GM19043 (cell line): ENCODE measurements around the gene NFATC1.

ENCODE experiments used
- ATAC-seq: cut with Tn5 transposase; IDR thresholded peaks from one replicate; pipeline ENCODE4 v1.9.1; 2021; ENCODE audit warnings: low read depth; ENCODE audit not compliant: unreplicated experiment

Gene NFATC1

DNA sequence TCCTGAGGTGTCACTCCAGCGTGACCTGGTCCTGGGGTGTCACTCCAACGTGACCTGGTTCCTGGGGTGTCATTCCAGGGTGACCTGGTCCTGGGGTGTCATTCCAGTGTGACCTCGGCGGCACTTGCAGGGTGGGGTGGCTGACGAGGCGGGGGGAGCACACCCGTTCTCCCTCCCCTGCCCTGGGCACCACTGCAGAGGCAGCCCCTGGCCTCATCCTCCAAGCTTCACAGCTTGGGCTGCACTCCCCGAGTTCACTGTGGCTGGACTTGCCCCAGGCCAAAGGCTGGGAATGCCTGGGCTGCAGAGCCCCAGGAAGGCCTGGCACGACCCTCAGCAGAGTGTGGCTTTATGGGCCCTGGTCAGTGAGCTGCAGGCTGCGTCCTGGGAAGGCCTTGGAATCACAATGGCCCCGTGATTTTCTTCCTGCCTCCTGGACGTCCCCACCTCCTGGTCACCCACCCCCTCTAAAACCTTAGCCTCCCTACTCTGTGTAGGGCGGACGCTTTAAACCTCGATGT lies 88.3 kb downstream of the NFATC1 start:
- ATAC-seq = no peak

DNA sequence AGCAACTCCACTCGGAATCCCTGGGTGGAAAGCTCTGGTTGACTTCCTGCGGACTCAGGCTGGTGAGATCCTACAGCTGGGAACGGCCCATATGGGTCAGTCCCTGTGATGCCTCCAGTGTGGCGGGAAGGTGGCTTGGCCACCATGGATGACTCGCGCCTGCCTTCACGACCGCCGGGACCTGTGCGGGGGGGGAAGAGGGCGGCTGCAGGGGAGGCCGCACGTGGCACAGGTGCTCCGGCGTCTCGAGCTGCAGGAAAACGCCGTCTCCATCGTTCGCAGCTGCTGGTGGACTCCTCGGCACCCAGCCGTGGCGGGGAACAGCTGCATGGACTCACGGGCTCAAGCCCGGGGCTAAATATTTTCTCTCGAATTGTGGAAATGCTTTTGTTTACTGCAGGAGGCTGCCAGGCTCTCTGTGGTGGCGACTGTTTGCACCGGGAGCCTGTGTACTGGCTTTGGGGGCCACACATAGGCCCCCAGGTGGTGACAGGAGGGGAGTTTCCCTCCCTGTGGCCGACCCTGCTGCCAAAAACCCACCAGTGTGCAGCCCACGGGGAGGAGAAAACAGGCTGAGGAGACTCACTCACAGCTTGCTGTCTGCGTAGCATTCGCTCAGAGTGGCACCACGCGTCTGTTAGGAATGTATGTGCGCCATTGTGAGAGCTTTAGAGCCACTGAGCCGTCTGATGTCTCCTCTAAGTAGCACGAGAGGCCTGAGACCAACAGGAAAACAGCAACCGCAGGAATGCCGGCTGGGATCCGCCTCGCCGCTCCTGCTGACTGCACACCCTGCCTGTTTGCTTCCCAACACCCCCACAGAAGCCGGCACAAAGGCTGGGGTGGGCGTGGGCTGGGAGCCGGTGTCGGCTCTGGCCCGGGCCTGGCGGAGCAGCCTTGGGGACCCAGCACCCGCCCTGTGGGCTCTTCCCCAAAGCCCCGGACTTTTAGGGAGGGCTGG lies 89.2 kb downstream of the NFATC1 start:
- no peak for ATAC-seq

DNA sequence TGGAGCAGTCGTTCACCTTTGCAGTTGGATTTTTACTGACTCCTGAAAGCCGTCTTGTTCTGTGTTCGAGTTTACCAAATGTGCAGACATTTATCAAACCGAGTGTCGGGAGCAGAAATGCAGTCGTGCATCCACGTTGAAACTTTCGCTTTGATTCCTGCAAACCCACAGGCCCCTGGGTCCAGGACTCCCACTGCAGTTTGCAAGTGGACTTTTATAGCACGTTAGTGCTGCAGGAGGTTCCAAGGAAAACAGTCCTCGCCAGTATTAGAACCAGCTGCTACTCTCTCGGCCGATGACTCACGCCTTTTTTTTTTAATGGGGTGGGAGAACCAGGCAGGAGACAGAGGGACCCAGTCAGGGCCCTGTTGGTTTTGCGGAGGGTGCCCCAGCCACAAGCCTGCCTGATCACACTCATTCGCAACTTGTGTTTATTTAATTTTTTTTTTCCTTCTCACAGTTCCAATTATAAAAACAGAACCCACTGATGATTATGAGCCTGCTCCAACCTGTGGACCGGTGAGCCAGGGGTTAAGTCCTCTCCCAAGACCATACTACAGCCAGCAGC lies 90.1 kb downstream of the NFATC1 start:
- ATAC-seq = no peak

DNA sequence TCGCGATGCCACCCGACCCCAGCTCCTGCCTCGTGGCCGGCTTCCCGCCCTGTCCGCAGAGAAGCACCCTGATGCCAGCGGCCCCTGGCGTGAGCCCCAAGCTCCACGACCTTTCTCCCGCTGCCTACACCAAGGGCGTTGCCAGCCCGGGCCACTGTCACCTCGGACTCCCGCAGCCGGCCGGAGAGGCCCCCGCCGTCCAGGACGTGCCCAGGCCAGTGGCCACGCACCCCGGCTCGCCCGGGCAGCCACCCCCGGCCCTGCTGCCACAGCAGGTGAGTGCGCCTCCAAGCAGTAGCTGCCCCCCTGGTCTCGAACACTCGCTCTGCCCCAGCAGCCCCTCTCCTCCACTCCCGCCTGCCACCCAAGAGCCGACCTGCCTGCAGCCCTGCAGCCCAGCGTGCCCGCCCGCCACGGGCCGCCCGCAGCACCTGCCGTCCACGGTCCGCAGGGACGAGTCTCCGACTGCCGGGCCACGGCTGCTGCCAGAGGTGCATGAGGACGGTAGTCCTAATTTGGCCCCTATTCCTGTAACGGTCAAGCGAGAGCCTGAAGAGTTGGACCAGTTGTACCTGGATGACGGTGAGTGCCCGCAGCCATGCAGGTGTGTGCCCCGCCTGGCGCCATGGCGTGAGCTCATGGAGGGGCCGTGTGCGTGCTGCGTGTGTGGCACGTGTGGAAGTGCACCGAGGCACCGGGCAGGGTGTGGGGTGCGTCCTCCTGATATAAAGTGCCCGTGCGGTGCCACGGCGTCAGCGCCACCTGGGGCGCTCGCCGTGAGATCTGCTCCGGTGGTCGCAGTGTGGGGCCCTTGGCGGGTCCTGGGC lies 90.8 kb downstream of the NFATC1 start:
- no peak for ATAC-seq

DNA sequence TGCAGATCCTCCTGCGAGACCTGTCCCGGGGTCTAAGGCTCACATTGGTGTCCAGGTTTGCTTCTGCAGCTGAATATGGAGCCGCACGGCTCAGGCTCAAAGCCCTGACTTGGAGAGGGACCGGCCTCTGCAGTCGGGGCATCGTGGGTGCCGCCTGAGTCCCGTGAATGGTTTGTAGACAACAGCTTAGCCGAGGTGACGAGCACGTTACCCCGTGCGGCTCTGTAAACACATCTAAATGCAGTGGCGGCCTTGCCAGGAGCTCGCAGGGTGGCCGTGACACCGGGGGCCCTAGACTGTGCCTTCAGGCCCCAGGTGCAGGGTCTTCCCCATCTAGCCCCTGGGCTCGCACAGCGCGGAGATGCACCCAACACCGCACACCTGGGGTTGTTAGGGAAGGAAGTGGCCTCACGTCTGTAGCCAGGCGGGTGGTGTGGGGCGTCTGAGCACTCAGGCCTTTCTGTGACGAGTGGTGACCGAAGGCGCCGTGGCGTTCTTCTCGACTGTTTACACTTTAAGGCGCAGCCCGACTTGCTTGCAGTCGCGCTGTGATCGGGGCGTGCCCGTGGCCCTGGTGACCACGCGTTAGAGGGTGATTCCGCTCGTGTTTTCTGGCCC lies 91.6 kb downstream of the NFATC1 start:
- no peak for ATAC-seq

DNA sequence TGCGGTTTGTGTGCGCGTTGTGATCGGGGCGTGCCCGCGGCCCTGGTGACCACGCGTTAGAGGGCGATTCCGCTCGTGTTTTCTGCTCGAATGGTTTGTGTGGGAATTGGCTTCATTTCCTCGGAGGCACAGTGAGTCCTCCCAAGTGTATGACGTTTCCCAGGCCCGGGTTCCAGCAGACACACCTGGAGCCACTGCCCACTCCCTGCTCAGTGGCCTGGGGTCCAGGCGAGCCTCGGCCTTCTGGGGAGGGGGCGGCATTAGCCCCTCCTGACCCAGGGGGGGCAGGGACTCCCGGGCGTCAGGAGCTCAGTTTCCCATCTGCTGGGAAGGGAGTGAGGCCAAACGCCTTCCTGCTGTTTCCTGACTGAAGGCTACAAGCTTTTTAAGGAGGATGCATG lies 92.1 kb downstream of the NFATC1 start:
- ATAC-seq = no peak

DNA sequence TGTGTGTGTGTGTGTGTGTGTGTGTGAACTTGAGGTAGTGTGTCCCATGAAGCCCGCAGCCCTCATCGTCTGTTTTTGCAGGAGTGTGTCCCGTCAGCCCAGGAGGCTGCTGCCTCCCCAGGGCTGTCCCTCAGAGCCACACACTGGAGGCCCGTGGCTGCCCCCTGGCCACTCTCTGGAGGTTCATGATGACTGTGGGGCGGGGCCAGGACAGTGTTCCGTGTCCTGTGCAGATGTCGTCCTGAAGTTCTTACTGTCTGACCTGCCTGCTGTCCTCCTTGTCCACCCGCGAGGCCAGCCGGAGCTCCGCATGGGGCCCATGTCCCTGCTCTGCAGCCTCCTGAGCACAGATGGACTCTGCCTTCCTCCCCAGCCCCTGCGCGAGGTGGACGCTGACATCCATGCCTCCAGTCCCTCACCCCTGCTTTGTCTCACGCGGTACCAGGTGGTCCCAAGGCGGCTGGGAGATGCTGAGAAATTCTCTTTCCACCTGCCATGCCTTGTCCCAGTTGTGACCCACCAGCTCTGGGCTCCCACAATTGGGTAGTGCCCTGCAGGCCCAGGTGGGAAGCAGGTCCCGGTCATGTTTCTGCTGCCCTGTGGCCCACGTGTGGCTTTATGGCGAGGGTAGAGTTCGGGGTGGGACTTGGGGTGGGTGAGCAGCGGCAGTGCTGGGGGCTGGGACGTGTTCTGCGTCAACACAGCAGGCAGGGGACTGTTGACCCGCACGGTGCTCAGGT lies 92.8 kb downstream of the NFATC1 start:
- ATAC-seq = no peak

DNA sequence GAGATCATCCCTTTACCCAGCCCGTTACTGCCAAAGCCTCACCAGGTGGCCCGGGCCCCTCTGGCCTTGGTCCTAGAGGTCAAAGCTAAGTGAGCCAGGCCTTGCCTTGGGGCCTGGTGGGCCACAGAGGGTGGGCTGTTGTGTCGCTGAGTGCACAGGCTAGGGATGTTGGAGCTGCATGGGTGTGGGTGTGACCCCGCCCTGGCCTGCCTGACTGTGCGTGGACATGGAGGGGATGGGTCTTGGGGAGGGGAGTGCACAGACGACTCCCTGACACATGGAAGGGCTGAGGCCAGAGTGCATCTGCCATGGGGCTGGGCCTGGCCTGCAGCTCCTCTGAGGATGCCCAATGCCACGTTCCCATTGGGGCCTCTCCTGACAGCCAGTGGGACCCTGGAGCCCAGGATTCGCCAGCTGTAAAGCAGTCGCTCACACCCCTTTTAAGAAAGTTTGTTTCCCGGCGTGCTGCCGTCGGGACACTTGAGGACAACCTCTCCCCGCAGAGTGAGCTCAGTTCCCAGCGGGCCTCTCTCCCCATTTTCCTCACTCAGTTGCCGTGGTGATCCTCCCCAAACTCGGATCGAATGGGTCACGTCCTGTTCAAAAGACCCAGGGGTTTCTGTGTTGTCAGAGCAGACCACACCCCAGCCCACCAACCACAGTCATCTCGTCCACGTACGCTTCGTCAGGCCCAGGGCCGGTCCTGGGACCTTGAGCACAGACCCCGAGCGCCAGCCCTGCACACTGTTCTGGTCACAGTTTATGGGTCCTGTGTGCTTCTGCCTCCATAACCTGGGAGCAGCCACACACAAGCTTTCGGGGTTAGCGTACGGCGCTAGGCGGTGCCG lies 93.5 kb downstream of the NFATC1 start:
- no peak for ATAC-seq

DNA sequence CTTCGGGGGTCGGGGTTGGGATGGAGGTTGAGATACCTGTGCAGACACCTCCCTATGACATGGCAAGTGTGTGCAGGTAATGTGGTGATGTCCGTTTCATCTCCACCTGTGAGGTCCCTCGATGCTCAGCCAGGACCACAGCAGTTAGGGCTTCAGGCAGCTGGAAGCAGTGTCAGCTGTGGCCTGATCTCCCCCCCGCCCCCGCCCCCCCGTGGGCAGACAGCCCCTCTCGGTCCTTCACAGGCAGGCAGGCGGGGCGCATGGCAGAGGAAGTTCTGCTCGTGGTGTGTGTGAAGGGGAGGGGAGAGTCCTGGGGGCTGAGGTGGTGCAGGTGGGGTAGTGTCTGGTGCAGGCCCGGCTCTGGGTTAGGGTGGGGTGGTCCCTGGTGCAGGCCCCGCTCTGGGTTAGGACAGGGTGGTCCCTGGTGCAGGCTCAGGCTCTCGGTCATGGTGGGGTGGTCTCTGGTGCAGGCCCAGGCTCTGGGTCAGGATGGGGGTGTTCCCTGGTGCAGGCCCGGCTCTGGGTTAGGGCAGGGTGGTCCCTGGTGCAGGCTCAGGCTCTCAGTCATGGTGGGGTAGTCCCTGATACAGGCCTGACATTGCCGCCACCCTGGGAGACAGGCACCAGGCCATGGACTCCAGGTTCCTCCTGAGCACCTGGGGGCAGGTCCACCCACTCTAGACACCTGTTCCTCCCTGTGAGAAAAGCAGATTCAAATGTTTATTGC lies 94.3 kb downstream of the NFATC1 start:
- ATAC-seq = no peak

DNA sequence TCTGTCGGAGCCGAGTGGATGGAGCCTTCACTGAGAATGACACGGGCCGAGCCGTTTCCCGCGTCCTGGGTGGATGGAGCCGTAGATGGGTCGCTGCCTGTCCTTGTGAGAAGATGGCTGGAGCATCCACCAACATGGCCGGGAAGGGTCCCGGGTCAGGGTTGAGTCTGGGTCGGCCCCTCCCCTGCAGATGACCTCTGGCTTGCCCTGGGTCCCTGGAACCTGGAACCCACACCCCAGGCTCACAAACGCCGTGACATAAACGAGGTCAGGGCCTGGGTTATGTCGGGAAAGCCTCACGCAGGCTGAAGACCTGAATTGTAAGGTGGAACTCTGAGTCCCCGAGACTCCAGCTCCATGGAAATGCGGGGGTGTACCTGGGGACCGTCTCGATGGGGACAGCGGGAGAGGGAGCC lies 94.9 kb downstream of the NFATC1 start:
- ATAC-seq = no peak

DNA sequence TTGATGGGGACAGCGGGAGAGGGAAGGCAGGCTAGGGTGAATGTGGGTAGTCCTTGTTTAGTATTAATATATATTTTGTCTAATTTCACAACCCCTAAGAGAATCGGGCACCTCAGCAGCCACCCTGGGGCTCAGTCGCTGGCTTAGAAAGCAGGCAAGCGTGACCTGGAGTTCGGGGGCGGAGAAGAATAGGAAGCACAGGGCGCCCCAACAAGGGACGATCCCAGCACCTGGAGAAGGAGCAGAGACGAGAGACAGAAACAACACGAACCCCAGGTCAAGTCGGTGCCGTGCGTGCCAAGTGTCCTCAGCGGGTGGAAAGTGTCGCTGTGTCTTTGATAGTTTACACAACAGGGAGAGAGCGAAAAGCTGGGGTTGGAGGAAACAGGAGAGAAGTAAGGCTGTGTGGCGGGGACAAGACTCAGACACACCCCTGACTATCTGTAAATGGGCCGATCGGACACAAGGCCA lies 95.4 kb downstream of the NFATC1 start:
- no peak for ATAC-seq

DNA sequence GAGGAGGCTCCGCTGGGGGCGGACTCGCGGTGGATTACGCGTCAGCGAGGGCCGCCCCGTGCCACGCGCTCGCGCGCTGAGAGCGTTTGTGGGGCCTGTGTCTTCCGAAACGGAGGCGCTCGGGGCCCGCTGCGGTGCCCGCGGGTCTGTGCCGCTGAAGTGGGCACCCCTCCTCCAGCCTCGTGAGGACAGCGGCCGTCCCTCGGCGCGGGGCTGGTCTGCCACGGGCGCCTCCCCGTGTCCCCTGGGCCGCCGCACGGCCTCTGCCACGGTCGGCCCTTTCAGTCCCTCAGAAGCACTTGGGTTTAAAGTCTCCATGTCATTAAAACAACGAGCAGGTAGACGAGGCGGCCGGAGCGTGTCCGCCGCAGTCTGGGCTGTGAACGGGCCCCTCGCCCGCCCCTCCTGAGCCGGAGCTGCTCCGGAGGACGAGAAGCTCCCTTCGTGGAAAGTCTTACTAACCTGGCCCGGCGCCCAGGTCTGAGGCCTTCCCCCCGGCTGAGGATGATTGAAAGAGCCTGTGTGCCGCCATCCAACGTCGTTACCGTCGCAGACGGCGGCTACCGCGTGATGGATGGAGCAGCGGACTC lies 97.6 kb downstream of the NFATC1 start:
- ATAC-seq = no peak

DNA sequence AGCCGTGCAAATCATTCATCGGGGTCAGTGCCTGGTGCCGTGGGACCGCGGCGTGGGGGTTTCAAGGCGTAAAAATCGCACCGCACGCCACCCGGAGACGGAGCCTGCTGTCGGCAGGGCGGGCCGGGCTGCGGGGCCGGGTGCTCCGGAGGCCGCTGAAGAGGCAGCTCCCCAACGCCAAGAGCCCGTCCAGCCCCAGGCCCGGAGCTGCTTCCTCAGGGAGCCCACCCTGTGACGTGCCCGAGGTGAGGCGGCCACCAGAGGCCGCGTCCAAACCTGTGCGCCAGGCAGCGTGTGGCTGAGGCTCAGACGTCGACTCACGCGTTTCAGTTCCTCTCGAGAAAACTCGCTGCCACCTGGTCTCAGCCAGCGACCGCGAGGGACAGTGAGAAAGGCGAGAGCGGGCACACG lies 98.1 kb downstream of the NFATC1 start:
- no peak for ATAC-seq

DNA sequence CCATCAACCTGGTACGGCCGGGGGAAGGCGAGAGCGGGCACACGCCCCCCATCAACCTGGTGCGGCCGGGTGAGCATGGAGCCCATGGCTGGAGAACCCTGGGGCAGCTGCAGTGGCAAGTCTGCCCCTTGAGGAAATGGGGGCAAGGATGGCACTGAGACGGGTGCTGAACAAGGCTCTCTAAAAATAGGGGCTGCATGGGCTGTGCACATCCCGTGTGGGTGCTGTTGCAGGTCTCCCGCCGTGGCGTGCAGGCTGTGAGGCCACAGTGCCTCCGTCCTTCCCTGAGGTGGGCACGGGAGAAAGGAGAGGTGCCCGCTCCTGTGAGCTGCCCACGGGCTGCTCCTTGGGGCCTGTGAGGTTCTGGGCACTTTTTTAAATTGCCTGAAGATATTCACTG lies 99.2 kb downstream of the NFATC1 start:
- ATAC-seq = no peak

DNA sequence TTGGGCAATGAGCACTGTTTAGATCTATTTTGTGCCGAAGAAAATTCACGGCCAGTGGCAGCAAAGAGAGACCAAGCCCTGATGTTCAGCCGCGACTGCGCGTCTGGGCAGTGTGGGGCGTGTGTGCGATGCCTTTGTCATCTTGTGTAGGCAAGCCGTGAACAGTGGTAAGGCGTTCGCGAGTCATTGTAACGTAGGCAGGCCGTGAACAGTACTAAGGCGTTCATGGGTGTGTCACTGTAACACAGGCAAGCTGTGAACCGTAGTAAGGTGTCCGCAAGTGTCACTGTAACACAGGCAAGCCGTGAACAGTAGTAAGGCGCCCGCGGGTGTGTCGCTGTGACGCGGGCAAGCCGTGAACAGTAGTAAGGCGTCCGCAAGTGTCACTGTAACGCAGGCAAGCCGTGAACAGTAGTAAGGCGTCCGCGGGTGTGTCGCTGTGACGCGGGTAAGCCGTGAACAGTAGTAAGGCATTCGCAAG lies 99.9 kb downstream of the NFATC1 start:
- ATAC-seq = no peak

DNA sequence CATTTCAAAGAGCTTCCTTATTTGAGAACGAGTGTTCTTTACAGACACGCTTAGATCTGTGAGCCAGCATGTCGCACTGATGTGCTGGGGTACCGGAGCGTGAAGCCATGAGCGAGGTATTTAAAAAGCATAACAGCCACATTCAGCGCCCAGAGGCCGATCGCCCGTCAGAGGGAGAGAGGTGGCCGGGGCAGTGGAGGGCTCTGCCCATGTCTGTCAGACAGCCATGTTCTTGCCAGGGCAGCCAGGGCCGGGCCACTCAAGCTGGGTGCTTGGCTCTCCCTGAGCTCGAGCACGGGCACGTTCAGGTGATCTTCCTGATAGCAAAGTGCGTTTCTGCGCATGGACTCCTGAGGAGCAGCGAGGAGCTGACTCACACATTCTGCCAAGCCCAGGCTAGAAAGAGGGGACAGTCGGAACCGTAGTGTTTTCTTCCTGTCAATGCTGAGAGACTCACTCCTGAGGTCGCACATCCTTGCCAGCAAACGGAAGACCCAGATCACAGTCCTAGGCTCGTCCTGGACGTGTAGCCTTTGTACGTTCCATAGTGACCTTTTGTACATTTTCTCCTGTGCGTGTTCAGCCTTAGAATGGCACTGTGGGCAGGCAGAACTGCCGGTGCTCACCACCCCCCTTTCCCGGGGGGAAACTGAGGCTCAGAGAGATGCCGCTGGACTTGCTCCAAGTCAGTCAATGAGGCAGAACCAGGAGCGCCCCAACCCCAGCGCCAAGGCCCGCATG lies 100.7 kb downstream of the NFATC1 start:
- ATAC-seq = no peak
